Measurements from ENCODE around the gene DESI1.
A peak's percentile ranks its signal among the peaks of the same experiment; 100 is the strongest.
"Not testable (repeated sequence)": the region's sequence is repeated elsewhere in the genome, so short reads cannot be mapped to it uniquely, and the experiment has no call there.

The DESI1 gene

DNA sequence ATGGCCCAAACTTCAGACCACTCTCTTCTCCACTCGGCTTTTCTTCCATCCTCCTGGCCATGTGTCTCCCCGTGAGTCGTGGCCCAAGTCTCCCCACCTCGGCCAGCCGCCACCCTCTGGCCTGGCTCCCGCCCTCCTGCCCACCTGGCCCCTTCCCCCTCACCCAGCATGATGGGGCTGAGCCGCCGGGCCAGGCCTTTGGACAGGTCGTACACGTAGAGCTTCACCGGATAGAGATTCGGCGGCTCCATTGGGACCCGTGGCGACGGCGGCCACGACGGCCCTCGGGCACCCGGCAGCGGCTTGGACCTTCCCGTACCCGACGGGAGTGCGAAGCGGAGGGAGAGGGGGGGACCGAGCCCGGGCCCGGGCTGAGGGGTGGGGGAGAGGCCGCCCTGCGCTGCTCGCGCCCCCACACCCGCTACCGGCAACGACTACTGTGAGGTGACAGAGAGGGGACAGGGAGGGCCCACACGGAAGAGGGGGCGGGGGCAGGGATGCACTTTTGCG is at the start of gene DESI1:
Gene DESI1 (minus strand): TSS at position 455 of the 510 bp plus-strand sequence. CDS start 204 bp downstream, at position 251.
- no peak for DNase-seq

DNA sequence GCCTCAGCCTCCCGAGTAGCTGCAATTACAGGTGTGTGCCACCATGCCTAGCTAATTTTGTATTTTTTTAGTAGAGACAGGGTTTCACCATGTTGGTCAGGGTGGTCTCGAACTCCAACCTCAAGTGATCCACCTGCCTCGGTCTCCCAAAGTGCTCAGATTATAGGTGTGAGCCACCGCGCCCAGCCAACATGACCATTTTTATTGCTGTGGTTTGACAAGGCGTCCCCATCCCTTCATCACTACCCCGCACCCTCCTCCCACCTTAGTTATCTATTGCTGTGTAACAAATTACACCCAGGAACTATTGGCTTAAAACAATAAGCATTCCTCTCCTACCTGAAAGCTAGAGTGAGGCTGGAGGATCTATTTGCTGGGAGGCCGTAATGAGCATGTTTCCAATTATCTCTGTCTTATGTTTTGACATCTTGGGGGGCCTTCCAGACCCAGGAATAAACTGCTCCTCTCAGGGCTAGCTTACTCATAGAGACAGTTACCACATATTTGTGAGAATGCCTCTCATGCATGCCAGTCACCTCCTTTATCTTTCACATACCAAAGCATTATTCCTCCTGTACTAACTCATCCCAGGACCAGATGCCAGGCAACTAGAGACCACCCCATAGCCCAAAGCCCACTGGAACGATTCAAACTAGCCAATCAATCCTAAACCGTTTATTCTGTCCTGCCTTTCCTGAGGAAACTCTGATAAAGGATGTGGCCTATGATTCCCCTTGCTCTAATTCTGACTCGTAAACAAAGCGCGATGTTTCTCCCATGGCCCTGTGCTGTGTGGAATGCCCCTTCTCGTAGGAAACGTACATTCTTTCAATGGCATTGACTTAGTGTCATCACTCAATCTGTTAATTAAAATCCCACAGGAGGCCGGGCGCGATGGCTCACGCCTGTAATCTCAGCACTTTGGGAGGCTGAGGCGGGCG is 48.4 kb upstream of the DESI1 start:
- no peak for DNase-seq

GRCh38 chr22:41664951-41665350 is 44.1 kb upstream of the DESI1 start:
- DNase-seq: no peak

- DNase-seq: no peak
Observed at GRCh38 chr22:41664490-41664889, 43.6 kb upstream of the DESI1 start.

DNA sequence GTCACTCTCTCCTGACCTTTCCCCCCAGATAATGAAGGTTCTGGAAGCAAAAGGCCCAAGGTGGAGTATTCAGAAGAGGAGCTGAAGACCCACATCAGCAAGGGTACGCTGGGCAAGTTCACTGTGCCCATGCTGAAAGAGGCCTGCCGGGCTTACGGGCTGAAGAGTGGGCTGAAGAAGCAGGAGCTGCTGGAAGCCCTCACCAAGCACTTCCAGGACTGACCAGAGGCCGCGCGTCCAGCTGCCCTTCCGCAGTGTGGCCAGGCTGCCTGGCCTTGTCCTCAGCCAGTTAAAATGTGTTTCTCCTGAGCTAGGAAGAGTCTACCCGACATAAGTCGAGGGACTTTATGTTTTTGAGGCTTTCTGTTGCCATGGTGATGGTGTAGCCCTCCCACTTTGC is 42.8 kb upstream of the DESI1 start:
- DNase-seq: not testable (repeated sequence)

DNA sequence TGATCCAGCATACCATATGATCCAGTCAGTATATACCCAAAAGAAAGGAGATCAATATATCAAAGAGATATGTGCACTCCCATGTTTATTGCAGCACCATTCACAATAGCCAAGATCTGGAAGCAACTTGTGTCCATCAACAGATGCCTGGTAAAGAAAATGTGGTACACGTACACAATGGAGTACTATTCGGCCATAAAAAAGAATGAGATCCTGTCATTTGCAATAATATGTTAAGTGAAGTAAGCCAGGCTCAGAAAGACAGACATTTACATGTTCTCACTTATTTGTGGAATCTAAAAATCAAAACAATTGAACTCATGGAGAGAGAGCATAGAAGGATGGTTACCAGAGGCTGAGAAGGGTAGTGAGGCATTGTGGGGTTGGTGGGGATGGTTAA is 40.9 kb upstream of the DESI1 start:
- DNase-seq: no peak

GRCh38 chr22:41661088-41661487 is 40.2 kb upstream of the DESI1 start:
- no peak for DNase-seq

GRCh38 chr22:41660416-41660815 is 39.6 kb upstream of the DESI1 start:
- no peak for DNase-seq

GRCh38 chr22:41659941-41660340 is 39.1 kb upstream of the DESI1 start:
- DNase-seq: no peak

DNA sequence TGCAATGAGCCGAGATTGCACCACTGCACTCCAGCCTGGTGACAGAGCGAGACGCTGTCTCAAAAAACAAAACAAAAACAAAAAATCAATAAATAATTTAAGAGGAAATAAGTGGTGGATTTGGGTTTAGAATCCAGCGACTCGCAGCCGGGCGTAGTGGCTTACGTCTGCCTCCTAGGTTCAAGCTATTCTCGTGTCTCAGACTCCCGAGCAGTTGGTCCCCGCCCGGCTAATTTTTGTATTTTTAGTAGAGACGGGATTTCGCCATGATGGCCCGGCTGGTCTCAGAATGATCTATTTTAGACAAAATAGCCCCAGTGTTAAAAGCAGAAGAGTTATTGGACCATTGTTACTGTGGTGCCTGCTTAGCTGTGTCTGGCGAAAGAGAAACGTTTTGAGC is 38.0 kb upstream of the DESI1 start:
- no peak for DNase-seq

- DNase-seq: no peak
Observed at GRCh38 chr22:41657709-41658108, 36.9 kb upstream of the DESI1 start.

DNA sequence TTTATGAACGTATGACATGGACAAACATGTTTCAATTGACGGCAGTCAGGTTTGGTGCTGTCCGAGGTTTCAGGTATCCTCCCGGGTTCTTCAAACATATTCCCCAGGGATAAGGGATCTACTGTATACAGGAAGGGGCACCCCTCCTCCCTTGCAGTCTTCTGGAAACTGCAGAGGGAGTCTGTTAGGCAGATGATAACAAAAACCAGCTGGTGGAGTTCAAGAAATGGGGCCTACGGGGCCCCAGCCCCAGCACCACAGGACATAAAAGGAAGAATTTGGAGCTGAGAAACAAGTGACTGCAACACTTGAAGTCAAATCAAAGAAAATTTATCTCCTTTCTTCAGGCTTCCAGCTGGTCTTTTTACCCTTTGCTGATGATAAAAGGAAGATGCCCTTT is 35.7 kb upstream of the DESI1 start:
- DNase-seq: no peak

DNA sequence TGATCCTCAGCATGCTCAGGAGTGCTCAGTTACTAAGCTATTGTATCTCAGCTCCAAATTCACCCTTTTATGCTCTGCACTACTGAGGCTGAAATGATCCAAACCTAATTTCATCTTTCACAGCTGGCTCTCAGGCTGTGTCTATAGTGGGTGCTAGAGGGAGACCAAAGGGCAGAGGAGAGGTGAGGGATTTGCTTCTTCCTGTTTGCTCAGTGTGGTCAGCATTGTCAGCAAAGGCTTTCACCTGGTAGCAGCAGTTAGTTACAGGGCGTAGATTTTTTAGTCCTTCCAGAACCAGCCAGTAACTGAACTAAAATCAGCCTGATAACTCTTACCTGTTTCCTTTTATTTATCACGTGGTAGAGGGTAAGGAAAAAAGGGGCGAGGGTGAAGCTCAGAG is 33.5 kb upstream of the DESI1 start:
- DNase-seq: no peak

GRCh38 chr22:41650821-41651220 is 30.0 kb upstream of the DESI1 start:
- no peak for DNase-seq

DNA sequence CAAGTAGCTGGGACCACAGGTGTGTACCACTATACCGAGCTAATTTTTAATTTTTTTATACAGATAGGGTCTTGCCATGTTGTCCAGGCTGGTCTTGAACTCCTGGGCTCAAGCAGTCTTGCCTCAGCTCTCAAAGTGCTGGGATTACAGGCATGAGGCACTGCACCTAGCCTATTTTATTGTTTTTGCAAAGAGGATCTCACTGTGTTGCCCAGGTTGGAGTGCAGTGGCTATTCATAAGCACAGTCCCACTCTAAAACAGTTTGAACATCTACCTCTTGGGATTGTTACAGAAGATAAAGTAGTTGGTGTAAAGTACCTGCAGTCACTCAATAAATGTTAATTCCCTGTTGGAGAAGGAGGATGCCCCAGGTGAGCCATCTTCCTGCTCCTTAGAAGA is 29.4 kb upstream of the DESI1 start:
- DNase-seq: no peak

DNA sequence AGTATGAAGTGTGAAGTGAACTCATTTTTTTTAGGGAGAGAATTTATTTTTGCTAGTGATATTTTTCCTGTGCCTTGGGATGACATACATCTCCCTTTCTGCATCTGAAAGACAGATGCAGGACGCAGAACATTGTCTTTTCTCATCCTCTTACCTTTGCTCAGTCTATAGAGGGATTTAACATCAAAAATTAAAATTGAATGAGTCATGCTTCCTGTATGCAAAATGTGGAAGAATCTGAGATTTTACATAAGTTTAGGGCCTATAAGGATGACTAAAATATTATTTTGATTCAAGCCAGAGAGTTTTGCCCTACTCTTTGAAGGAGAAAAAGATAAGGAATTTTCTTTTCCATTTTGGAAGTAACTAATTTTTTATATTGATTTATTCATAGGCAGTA is 27.6 kb upstream of the DESI1 start:
- no peak for DNase-seq

DNA sequence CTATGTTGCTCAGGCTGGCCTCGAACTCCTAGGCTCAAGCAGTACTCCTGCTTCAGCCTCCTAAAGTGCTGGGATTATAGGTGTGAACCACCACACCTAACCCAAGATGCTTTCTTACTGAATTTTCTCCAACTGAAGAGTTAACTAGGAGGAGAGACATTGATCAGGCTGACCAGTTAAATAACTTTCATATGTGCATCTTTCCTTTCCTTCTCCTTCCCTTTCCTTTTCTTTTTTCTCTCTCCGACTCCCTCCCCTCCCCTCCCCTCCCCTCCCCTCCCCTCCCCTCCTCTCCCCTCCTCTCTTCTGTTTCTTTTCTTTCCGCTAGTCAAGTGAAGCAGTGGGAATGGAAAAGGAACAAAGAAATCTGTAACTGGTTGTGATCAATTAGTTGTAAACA is 26.9 kb upstream of the DESI1 start:
- DNase-seq: no peak

DNA sequence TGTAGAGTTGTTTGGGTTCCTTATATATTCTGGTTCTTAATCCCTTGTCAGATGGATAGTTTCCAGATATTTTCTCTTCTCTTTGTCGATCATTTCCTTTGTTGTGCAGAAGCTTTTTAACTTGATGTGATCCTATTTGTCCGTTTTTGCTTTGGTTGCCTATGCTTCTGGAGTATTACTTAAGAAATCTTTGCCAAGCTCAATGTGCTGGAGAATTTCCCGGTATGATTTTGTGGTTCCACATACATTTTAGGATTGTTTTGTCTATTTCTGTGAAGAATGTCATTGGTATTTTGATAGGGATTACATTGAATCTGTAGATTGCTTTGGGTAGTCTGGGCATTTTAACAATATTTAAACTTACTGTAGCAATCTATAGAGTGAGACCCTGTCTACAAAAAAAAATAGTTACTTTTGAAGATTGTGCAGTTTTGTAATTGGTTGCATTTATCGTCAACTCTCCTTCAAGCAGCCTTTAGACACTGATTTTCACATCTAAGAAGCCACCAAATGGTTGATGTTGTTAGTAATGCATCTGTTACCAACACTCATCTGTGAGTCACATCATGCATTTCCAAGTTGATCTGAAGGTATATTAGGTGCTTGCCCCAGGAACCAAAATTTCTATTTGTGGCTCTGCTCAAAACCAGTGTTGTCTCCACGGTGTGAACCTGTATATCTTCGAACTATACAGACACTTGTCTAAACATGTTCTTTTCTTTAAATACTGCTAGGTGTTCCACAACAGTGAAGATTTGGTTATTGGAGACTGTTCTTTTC is 21.7 kb upstream of the DESI1 start:
- no peak for DNase-seq

DNA sequence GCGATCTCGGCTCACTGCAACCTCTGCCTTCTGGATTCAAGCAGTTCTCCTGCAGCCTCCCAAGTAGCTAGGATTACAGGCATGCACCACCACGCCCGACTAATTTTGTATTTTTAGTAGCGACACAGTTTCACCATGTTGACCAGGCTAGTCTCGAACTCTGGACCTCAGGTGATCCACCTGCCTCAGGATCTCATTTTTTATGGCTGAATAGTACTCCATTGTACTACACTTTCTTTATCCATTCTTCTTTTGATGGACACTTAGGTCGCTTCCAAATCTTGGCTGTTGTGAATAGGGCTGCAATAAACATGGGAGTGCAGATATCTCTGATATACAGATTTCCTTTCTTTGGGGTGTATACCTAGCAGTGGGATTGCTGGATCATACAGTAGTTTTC is 21.0 kb upstream of the DESI1 start:
- DNase-seq: no peak

DNA sequence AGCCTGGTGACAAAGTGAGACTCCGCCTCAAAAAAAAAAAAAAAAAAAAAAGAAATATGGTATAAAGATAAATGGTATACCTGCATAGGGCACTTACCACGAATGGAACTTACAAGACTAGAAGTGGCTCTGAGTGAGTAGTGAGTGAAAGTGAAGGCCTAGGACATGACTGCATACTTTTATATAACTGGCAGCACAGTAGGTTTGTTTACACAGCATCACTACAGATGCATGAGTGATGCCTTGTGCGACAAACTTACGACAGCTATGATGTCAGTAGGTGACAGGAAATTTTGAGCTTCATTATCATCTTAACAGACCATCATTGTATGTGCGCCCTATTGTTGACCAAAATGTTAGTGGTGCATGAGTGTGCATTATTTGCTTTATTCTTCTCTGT is 17.9 kb upstream of the DESI1 start:
- DNase-seq: no peak

DNA sequence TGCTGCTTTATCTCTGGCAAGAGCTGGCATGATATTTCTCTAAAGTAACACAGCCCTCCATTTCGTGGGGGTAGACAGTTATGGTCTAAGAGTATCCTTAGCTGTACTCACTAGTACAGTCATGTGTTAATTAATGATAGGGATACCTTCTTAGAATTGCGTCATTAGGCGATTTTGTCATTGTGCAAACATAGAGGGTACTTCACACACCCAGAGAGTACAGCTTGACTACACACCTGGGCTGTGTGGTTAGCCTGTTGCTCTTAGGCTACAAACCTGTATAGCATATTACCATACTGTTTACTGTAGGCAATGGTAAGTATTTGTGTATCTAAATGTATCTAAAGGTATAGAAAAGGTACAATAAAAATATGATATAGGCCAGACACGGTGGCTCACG is 17.3 kb upstream of the DESI1 start:
- peak; percentile 39 for DNase-seq

DNA sequence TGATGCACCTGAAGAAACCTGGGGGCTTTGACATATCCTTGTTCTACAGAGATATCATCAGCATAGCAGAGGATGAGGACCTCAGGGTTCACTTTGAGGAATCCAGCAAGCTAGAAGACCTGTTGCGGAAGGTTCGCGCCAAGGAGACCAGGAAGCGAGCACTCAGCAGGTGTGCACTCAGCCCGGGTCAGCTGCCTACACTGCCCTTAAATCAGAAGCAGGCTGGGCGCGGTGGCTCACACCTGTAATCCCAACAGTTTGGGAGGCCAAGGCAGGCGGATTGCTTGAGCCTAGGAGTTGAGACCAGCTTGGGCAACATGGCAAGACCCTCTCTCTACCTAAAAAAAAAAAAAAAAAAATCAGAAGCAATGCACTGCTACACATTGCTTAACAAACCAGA is 16.8 kb upstream of the DESI1 start:
- not testable (repeated sequence) for DNase-seq

- no peak for DNase-seq
Observed at GRCh38 chr22:41636467-41636866, 15.6 kb upstream of the DESI1 start.

DNA sequence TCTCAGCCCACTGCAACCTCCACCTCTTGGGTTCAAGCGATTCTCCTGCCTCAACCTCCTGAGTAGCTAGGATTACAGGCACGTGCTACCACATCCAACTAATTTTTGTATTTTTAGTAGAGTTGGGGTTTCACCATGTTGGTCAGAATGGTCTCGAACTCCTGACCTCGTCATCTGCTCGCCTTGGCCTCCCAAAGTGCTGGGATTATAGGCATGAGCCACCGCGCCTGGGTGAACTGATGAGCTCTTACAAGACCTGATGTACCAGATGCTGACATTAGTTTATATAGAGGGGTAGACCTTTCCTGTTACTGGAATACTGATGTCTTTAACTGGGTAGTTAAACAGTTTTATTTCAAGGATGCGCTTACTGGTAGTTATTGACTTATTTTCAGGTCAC is 13.8 kb upstream of the DESI1 start:
- not testable (repeated sequence) for DNase-seq

Measured in NCI-H510A treated with DMSO at 0.1 percent for 48 hours (cell line).